HG03095 (cell line): ENCODE data around the gene NEIL3.

Experiments used
- ATAC-seq: cut with Tn5 transposase; IDR thresholded peaks from one replicate; pipeline ENCODE4 v1.9.1; 2021; ENCODE audit warnings: moderate library complexity; ENCODE audit not compliant: unreplicated experiment

Gene NEIL3

GRCh38 chr4:177408023-177408422, 98.3 kb downstream of the NEIL3 start:
- no peak for ATAC-seq

GRCh38 chr4:177410566-177410965, 100.9 kb downstream of the NEIL3 start:
- ATAC-seq, result no peak

- no peak for ATAC-seq
Observed at GRCh38 chr4:177411996-177412395, 102.3 kb downstream of the NEIL3 start.
